SU-DHL-6 (cell line): ENCODE results near the gene RRP15.

Experiments used
- EZH2phosphoT487 ChIP-seq: fragments of 200-600 bp; sonication (generic), shearing (Covaris generic); conservative IDR thresholded peaks from 2 replicates; pipeline ENCODE4 v1.6.1; 2018; ENCODE audit warnings: mild to moderate bottlenecking, antibody characterized with exemption, low read length, moderate library complexity, mixed read lengths
- TF ChIP-seq, protein P1 (sequence below): fragments of 200-600 bp; sonication (generic); IDR thresholded peaks from one replicate; pipeline ENCODE4 v1.5.1; 2017; ENCODE audit warnings: antibody characterized with exemption, mild to moderate bottlenecking, low read length, moderate library complexity; ENCODE audit not compliant: insufficient read depth, poor library complexity, severe bottlenecking

DNA sequence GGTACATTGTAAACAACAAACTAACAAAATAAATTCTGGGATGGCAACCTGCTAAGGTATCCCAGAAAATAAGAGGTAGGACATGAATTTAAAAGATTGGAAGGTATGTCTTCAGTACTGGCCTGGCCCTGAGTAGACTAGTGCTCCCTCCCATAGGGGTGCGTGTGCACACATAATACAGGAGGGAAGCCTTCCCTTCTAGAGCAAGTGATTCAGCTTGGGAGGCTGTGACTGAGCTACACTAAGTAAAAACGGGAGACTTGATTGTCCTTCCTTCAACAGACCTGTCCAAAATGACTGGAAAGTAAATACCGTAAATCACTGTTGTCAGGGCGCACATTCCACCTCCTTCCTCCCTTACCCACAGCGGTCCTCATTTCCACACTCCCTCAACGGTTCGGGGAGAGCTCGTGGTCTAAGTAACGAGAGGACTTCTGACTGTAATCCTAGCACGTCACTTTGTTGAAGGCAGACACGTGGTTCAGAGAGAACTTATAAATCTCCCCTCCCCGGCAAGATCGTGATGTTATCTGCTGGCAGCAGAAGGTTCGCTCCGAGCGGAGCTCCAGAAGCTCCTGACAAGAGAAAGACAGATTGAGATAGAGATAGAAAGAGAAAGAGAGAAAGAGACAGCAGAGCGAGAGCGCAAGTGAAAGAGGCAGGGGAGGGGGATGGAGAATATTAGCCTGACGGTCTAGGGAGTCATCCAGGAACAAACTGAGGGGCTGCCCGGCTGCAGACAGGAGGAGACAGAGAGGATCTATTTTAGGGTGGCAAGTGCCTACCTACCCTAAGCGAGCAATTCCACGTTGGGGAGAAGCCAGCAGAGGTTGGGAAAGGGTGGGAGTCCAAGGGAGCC is 60.0 kb downstream of the RRP15 start, which contains the start of gene TGFB2:
- no peak for TF ChIP-seq EZH2phosphoT487
- TF ChIP-seq, protein P1, sequence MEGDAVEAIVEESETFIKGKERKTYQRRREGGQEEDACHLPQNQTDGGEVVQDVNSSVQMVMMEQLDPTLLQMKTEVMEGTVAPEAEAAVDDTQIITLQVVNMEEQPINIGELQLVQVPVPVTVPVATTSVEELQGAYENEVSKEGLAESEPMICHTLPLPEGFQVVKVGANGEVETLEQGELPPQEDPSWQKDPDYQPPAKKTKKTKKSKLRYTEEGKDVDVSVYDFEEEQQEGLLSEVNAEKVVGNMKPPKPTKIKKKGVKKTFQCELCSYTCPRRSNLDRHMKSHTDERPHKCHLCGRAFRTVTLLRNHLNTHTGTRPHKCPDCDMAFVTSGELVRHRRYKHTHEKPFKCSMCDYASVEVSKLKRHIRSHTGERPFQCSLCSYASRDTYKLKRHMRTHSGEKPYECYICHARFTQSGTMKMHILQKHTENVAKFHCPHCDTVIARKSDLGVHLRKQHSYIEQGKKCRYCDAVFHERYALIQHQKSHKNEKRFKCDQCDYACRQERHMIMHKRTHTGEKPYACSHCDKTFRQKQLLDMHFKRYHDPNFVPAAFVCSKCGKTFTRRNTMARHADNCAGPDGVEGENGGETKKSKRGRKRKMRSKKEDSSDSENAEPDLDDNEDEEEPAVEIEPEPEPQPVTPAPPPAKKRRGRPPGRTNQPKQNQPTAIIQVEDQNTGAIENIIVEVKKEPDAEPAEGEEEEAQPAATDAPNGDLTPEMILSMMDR: no peak
